ENCODE measurements around the gene SPATA12. TPM values are rescaled to one million over a fixed set of nuclear protein-coding genes. Genes with fewer than 3 reads are reported as not detected.

The SPATA12 gene
- total RNA-seq, 1 donor from 2014 or later, result 0.06 TPM

DNA sequence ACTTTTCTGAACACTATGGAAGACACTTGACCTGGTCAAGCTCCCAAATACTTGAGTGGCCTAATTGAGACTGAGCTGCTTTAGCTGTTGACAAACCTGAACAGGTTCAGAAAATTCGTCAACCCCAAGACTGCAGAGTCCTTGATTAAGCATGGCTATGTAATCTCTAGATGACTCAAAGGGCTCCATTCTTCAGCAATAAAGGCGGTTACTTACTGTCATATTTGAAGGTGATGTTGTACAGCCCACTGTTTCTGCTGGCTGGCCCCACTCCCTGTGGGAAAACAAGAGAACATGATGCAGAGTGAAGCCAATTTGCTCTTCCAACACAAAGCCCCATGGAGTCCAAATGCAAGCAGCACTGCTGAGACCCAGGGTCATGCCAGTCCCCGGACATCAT, 59.6 kb downstream of the SPATA12 start:
- no peak for DNase-seq (ENCODE audit: low read depth)
- TF ChIP-seq, protein P1, sequence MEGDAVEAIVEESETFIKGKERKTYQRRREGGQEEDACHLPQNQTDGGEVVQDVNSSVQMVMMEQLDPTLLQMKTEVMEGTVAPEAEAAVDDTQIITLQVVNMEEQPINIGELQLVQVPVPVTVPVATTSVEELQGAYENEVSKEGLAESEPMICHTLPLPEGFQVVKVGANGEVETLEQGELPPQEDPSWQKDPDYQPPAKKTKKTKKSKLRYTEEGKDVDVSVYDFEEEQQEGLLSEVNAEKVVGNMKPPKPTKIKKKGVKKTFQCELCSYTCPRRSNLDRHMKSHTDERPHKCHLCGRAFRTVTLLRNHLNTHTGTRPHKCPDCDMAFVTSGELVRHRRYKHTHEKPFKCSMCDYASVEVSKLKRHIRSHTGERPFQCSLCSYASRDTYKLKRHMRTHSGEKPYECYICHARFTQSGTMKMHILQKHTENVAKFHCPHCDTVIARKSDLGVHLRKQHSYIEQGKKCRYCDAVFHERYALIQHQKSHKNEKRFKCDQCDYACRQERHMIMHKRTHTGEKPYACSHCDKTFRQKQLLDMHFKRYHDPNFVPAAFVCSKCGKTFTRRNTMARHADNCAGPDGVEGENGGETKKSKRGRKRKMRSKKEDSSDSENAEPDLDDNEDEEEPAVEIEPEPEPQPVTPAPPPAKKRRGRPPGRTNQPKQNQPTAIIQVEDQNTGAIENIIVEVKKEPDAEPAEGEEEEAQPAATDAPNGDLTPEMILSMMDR (conservative IDR thresholded peaks at IDR 0.05; ENCODE audit: low read depth, low read length), result no peak
- H3K4me3 ChIP-seq (ENCODE audit: low read depth, low read length), result no peak overlapping the region

DNA sequence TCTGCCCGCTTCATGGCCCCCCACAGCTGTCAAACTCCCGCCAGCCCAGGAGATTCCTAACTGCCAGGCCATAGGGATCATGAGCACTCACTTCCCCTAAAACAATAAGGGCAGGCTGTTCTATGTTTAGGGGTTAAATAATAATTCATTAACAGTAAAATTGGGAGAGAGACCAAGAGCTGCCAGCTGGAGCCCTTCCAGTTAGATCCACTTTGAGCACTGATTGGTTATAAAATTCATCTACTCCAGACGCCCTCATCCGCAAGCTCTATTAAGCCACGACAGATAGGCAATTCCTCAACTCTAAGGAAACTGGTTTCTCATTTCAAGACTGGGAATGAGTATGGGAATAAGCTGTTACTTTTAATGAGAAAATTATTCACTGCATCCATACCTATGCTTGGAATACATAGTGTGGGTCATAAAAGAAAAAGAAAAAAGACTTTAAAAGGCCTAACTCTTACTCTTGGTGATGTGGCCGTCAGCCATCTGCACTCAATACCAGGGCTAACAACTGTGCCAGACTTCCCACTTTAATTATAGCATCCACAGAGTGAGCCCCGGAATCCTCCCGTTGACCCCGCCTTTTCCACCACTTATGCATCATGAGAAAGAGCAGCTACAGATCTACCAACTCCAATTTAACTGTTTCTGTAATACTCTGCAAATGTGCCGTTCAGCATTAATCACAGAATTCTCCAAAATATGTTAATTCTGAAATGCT, 60.1 kb downstream of the SPATA12 start:
- no peak overlapping the region for H3K4me3 ChIP-seq (ENCODE audit: low read depth, low read length)
- TF ChIP-seq, protein P1 (conservative IDR thresholded peaks at IDR 0.05; ENCODE audit: low read depth, low read length), result no peak
- DNase-seq (ENCODE audit: low read depth), result no peak

Other genes with a start within 250 kb of the SPATA12 start
- 13.2 and 28.2 TPM in 2 replicates for gene IL17RD, start 104.7 kb downstream of the SPATA12 start, total RNA-seq
- 0.14 TPM in 1 of 2 replicates, not detected in the other for gene HESX1, start 139.3 kb downstream of the SPATA12 start, total RNA-seq
- gene APPL1, start 167.1 kb downstream of the SPATA12 start, total RNA-seq, result 27.0 and 30.9 TPM in 2 replicates
- gene ASB14, start 232.0 kb downstream of the SPATA12 start, total RNA-seq, result not detected in 2 replicates